Inflammatory macrophage (primary cell): Measurements from ENCODE around the gene GPHN.
"Not testable (repeated sequence)": the region's sequence is repeated elsewhere in the genome, so short reads cannot be mapped to it uniquely, and the experiment has no call there.

Experiments used
- DNase-seq, 2 donors: peaks; one replicate each; pipeline ENCODE4 v3.0.0-alpha.2; 2020 to 2022

GPHN gene

GRCh38 chr14:66502836-66503235 is 5.1 kb upstream of the GPHN start:
- peak; percentile 31 to 57 for DNase-seq

GRCh38 chr14:66503532-66503931 is 4.4 kb upstream of the GPHN start:
- DNase-seq, result no peak

DNA sequence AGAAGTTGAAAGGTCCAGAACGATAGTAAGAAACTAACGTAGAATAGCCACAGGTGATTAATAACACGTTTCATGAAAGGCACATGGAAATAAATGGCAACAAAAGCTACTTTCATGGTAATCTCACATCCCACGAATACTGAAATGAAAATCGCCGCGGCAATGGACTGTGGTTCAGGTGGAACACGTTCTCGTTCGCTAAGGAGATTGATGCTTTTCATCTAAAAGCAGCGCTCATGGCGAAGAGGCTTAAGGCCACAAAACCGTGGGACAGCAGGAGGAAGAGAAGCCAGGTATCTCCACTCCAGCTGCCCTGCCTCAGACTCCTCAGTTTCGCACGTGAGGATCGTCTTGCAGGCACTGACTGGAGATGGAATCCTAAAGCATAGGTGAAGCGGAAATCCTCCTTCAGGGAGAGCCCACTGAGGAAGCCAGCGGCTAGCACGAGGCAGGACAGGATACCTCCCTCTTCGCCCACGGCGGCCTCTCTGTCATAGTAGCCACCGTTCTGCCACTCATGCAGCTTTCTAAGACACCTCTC is 696 bp upstream of the GPHN start:
- no peak for DNase-seq

DNA sequence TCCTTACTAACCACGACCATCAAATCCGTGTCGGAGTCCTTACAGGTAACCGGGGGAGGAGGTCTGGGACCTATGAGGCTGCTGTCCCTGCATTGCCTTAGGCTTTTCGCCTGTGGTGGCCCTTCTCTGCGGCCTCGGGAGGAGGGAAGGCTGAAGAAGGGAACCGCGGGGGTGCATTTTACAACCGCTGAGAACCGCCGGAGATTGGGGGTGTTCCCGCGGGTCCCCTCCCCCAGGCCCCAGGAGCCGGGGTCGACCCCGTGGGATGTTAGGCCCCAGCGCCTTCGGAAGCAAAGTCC is 549 bp downstream of the GPHN start:
- DNase-seq, result no peak

DNA sequence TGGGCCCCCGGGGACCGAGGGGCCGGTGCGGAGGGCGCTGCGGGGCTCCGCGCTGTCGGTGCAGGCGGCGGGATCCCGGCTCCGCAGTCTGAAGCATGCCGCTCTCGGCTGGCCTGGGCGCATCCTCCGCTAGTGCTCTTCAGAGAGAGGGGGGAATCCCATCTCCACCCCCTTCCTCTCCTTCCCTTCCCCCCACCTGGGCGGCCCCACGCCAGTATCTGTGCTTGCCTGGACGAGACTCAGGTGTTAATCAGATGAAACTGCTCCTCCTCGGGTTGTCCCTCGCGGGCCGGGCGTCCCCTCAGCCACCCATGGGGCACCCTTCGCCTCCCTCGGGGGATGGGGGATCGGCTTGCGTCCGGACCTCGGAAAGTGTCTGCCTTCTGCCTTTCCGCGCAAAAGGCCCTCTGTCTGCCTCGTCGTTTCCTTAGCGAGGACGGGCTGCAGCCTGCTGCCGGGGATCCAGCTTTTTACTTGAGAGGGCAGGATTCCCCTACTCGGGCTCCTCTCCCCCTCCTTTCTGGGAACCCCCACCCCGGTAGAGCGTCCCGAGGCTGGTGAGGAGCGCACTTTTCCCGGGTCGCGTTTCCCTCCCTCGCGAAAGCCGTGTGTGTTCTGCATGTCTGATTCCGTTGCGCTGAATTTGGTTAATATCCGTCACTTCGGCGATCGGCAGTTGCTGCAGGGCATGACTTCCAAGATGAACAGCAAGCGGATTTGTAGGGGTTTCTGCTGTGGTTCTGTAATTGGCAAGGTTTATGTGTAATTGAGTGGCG is 1.1 kb downstream of the GPHN start:
- DNase-seq, result peak in 1 of 2 donors; percentile 10

DNA sequence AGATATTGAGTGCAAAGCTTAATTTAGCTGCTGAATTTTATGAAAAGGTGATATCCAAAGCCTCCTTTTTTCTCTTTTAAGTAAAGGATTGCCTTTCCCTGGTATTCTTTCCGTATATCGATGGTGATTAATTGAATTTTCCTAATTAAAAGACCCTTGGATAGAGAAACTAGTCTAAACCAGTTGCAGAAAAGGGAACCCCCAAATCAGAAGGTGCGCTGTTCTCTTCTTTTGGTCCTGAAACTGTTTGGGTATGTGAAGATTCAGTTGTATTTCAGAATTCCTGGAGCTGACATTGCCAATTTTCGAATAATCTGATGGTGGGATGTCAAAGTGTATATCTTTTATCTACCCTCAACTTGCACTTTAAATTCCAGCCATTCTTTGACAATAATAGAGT is 1.9 kb downstream of the GPHN start:
- DNase-seq, result no peak

DNA sequence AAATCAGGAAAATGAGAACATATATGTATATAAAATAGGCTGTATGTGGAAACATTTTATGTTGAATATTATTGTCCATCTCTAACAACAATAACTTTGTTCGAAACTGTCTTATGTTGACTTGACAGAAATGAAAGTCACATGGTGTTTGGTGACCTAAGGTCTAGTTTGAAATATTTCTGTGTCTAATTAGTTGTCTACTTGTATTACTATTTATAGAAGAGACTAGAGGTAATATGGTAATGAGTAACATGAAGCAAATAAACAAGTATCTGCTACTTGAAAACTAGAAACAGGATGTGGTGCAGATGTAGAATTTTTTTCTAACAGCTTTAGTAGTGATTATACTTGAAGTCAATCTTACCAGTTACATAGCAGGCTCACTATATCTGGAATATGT is 3.9 kb downstream of the GPHN start:
- no peak for DNase-seq

DNA sequence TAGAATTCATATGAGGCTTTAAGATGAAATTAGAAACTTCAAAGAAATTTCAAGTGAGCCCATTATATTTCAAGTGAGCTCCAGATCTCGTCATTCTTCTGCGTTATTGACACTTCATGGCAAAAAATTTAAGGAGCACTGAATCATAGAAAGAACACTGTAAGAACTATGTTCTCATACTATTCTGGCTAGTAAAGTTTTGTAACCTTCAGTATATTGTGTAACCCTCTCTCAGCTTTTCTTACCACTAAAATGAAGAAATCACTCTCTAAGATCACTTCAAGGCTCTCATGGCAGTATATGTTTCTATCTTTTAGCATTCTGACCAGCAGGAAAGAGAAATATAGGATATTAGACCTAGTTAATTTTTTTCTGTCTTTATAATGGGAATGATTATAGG is 6.3 kb downstream of the GPHN start:
- DNase-seq, result peak; percentile 47 to 90

DNA sequence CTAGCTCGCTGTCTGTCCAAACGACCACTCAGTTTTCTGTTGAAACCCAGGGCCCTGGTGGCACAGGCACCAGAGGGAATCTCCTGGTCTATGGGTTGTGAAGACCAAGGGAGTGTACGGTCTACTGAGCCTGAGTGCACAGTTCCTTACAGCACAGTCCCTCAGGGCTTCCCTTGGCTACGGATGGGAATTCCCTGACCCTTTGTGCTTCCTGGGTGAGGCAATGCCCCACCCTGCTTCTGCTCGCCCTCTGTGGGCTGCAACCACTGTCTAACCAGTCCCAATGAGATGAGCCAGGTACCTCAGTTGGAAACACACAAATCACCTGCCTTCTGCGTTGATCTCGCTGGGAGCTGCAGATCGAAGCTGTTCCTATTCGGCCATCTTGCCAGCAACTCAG is 22.6 kb downstream of the GPHN start:
- no peak for DNase-seq

- DNase-seq, result no peak
Measured at GRCh38 chr14:66539034-66539433, 31.1 kb downstream of the GPHN start.

DNA sequence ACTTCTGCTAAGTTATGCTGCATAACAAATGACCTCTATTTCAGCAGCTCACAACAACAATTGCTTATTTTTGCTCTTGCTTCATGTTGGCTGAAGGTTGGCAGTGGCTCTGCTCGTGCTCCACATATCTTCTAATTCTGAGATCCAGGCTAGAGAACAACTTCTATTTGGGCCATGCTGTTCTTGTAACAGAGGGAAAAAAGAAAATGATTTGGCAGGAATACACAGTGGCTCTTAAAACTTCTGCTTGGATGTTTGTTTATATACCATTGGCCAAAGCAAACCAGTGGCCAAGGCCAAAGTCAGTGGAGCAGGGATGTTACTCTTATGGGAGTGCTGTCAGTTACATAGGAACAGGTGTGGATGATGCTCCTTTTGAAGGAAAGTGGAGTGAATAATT is 32.1 kb downstream of the GPHN start:
- DNase-seq, result no peak

GRCh38 chr14:66541627-66542026 is 33.7 kb downstream of the GPHN start:
- DNase-seq, result no peak

GRCh38 chr14:66543996-66544395 is 36.0 kb downstream of the GPHN start:
- no peak for DNase-seq

DNA sequence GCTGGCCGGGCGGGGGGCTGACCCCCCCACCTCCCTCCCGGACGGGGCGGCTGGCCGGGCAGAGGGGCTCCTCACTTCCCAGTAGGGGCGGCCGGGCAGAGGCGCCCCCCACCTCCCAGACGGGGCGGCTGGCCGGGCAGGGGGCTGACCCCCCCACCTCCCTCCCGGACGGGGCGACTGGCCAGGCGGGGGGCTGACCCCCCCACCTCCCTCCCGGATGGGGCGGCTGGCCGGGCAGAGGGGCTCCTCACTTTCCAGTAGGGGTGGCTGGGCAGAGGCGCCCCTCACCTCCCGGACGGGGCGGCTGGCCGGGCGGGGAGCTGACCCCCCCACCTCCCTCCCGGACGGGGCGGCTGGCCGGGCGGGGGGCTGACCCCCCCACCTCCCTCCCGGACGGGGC is 37.2 kb downstream of the GPHN start:
- not testable (repeated sequence) for DNase-seq

GRCh38 chr14:66545751-66546150 is 37.8 kb downstream of the GPHN start:
- DNase-seq, result not testable (repeated sequence)

GRCh38 chr14:66563731-66564130 is 55.8 kb downstream of the GPHN start:
- DNase-seq, result no peak

DNA sequence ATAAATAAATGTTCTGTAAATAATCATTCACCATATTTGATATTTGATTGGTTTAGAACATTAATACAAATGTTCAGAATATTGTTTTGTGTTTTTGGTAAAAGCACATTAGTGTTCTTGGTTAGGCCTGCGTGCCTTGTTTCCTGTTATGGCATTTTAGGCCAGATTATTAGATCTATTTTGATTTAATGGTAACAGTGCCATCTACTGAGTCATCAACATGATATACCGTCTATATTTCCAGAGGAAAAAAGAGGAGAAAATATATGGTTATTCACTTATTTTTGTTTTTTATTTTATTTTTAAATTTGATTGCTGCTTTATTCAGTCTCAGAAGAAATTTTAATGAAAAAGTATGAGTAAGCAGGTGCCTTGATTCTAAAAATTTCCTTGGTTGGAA is 60.3 kb downstream of the GPHN start:
- no peak for DNase-seq

- DNase-seq, result no peak
Measured at GRCh38 chr14:66572826-66573225, 64.9 kb downstream of the GPHN start.

- DNase-seq, result no peak
Measured at GRCh38 chr14:66575014-66575413, 67.1 kb downstream of the GPHN start.

GRCh38 chr14:66575939-66576338 is 68.0 kb downstream of the GPHN start:
- DNase-seq, result no peak

DNA sequence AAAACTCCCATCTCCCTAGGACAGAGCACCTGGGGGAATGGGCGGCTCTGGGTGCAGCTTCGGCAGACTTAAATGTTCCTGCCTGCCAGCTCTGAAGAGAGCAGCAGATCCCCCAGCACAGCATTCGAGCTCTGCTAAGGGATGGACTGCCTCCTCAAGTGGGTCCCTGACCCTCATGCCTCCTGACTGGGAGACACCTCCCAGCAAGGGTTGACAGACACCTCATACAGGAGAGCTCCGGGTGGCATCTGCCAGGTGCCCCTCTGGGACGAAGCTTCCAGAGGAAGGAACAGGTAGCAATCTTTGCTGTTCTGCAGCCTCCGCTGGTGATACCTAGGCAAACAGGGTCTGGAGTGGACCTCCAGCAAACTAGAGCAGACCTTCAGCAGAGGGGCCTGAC is 79.8 kb downstream of the GPHN start:
- not testable (repeated sequence) for DNase-seq

- no peak for DNase-seq
Measured at GRCh38 chr14:66595394-66595793, 87.4 kb downstream of the GPHN start.

DNA sequence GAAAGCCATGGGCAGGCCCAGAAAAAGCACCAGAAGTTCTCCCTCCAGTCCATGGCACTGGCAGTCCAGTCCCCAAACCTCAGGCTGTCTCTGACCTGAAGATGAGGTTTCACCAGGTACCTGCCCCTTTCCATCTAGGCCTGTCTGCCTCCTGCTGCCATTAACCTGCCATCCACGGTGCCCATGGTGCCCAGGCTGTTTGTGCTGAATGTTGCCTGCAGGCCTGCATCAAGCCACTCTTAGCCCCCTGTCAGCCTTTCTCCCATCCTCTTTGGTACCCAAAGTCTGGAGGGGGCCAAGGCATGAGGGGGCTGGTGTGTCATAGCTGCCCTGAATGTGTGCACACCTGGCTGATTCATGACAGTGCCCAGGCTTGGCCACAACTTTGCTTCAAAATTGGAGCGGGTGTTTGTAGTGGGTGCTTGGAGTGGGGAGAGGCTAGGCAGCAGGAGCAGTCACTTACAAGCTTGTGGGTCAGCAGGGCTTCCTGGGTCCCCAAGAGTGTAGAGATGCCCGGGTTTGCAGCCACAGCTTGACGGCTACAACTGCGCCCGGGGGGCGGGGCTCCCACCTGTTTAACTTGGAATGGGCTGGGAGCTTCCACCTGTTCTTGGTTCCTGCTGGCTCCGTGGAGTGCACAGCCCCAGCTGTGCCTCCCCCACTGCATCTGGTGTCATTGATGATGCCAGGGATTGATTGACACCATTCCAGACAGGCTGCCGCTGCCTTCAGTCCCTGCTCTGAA is 88.5 kb downstream of the GPHN start:
- no peak for DNase-seq

GRCh38 chr14:66600416-66600815 is 92.5 kb downstream of the GPHN start:
- DNase-seq, result no peak
